ENCODE results near the gene SRP68. TPM values are rescaled to one million over a fixed set of nuclear protein-coding genes. Genes with fewer than 3 reads are reported as not detected.

Gene SRP68
- total RNA-seq, 2 donors from 2014 or later, result 65.1 to 78.0 TPM

GRCh38 chr17:76085066-76085730, 12.9 kb upstream of the SRP68 start:
- Histone ChIP-seq H3K9me3 (no peaks in the 10 kb centered on the region), H3K27ac (no peak overlapping the region), H3K9ac (ENCODE audit: low read depth in 2 of 2, low read length in 2 of 2) (no peak overlapping the region), H3K36me3 (peaks cover 20% of the 10 kb centered on the region), H3K4me1 (no peaks in the 10 kb centered on the region), H3K27me3 (no peaks in the 10 kb centered on the region), H3K4me3 (no peak overlapping the region)
- intact Hi-C loops (cut with DNase I), result no loop called here
- TF ChIP-seq CTCF (IDR thresholded peaks at IDR 0.05), result no peak
- DNase-seq, result no peak

GRCh38 chr17:76083536-76084182, 11.3 kb upstream of the SRP68 start:
- intact Hi-C loops (cut with DNase I), result no loop called here

GRCh38 chr17:76082326-76083251, 10.3 kb upstream of the SRP68 start:
- H3K27ac ChIP-seq, result no peak overlapping the region
- H3K9ac ChIP-seq (ENCODE audit: low read depth in 2 of 2, low read length in 2 of 2), result no peak overlapping the region
- no peaks in the 10 kb centered on the region for H3K4me1 ChIP-seq
- H3K27me3 ChIP-seq, result peaks cover 21% of the 10 kb centered on the region
- peaks cover 14% of the 10 kb centered on the region for H3K36me3 ChIP-seq
- no peak overlapping the region for H3K4me3 ChIP-seq
- intact Hi-C loops (cut with DNase I), result no loop called here
- H3K9me3 ChIP-seq, result no peaks in the 10 kb centered on the region
- DNase-seq, result no peak
- TF ChIP-seq CTCF (IDR thresholded peaks at IDR 0.05), result no peak

More at GRCh38 chr17:76083536-76084182, 11.3 kb upstream of the SRP68 start:
- H3K4me3 ChIP-seq, result no peak overlapping the region
- no peaks in the 10 kb centered on the region for H3K4me1 ChIP-seq
- H3K9ac ChIP-seq (ENCODE audit: low read depth in 2 of 2, low read length in 2 of 2), result no peak overlapping the region
- no peaks in the 10 kb centered on the region for H3K9me3 ChIP-seq
- no peak overlapping the region for H3K27ac ChIP-seq
- peaks cover 15% of the 10 kb centered on the region for H3K27me3 ChIP-seq
- DNase-seq, result no peak
- no peak for TF ChIP-seq CTCF (IDR thresholded peaks at IDR 0.05)
- H3K36me3 ChIP-seq, result peaks cover 16% of the 10 kb centered on the region

DNA sequence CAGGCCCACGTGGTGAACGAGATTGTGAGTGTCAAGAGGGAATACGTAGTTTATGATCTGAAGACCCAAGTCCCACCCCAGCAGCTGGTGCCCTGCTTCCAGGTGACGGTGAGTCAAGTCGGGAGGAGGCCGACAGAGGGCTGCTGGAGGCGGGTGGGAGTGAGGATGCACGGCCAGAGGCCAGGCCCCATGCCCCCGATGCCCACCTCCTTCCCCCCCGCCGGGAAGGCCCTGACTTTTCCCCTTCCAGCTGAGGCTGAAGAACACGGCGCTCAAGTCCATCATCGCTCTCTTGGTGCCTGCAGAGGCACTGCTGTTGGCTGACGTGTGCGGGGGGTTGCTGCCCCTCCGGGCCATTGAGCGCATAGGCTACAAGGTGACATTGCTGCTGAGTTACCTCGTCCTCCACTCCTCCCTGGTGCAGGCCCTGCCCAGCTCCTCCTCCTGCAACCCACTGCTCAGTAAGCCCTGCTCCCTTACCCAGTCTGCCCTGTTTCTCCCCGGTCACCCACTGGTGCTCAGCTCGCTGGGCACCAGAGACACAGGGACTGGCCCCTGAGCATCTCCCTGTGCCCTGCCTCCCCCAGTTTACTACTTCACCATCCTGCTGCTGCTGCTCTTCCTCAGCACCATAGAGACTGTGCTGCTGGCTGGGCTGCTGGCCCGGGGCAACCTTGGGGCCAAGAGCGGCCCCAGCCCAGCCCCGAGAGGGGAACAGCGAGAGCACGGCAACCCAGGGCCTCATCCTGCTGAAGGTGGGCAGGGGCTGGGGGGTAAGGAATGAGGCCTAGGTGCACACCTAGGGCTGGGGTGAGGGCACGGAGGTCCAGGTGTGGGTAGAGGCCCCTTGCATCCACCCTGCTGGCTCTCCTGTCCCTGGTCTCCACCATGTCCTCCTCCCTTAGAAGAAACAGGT, 9.2 kb upstream of the SRP68 start:
- intact Hi-C loops (cut with DNase I), result no loop called here
- TF ChIP-seq CTCF (IDR thresholded peaks at IDR 0.05), result no peak
- no peaks in the 10 kb centered on the region for H3K9me3 ChIP-seq

More for the DNA sequence above, 9.2 kb upstream of the SRP68 start:
- H3K36me3 ChIP-seq, result peaks cover 11% of the 10 kb centered on the region
- peaks cover 31% of the 10 kb centered on the region for H3K27me3 ChIP-seq
- H3K27ac ChIP-seq, result no peak overlapping the region
- H3K4me3 ChIP-seq, result no peak overlapping the region
- H3K4me1 ChIP-seq, result peaks cover 7% of the 10 kb centered on the region
- DNase-seq, result no peak
- no peak overlapping the region for H3K9ac ChIP-seq (ENCODE audit: low read depth in 2 of 2, low read length in 2 of 2)

Data from colonic mucosa (tissue), 4 donors.